IMR-90 (cell line): Measurements from ENCODE around the gene RAD51B. TPM values are rescaled to one million over a fixed set of nuclear protein-coding genes. Genes with fewer than 3 reads are reported as not detected.
A peak's percentile ranks its signal among the peaks of the same experiment; 100 is the strongest.

Experiments
- ATAC-seq: fragments of 200-7000 bp; cut with Tn5 transposase; 2 replicates; pipeline ENCODE4 v1.9.1; 2020; ENCODE audit warnings: low read depth, mild to moderate bottlenecking, moderate library complexity
- BruUV-seq: library from RNA; stranded (reverse); fragments of 400-500 nt; replicated peaks from 2 replicates; lab custom pipeline; 2021; lab: Mats Ljungman, UMichigan
- CTCF ChIA-PET: fragments of 300-600 bp; formaldehyde crosslinking; extraction: SDS; loops from one replicate; lab custom pipeline; 2021; ENCODE audit warnings: antibody characterized with exemption; lab: Yijun Ruan, JAX
- POLR2A ChIA-PET: fragments of 300-600 bp; sonication (Branson Sonifier 250); formaldehyde crosslinking; loops from one replicate; lab custom pipeline; 2022; ENCODE audit warnings: antibody characterized with exemption; ENCODE audit not compliant: unreplicated experiment; lab: Charles Lee
- DNase-seq: peaks from one replicate; pipeline ENCODE4 v3.0.0; 2013
- H2AFZ ChIP-seq: replicated peaks from 2 replicates; pipeline ENCODE3; 2013; ENCODE audit warnings: low read length, mild to moderate bottlenecking; ENCODE audit not compliant: poor library complexity
- H2AK5ac ChIP-seq: 2 replicates; pipeline ENCODE4 v1.6.1; 2013; ENCODE audit warnings: low read depth, low read length, inconsistent platforms
- H2AK9ac ChIP-seq: replicated peaks from 2 replicates; pipeline ENCODE3; 2013; ENCODE audit warnings: mild to moderate bottlenecking, low read depth, low read length, moderate library complexity; ENCODE audit not compliant: poor library complexity
- H2BK120ac ChIP-seq: 2 replicates; pipeline ENCODE4 v1.6.1; 2013; ENCODE audit warnings: low read depth, low read length, inconsistent platforms
- H2BK15ac ChIP-seq: 3 replicates; pipeline ENCODE4 v1.6.1; 2013; ENCODE audit warnings: low read depth, low read length, inconsistent platforms
- H2BK20ac ChIP-seq: 2 replicates; pipeline ENCODE4 v1.6.1; 2013; ENCODE audit warnings: low read depth, mild to moderate bottlenecking, inconsistent platforms, low read length, moderate library complexity
- H2BK5ac ChIP-seq: 2 replicates; pipeline ENCODE4 v1.6.1; 2013; ENCODE audit warnings: mild to moderate bottlenecking, low read depth, low read length, inconsistent platforms; ENCODE audit not compliant: poor library complexity, severe bottlenecking
- H3K14ac ChIP-seq: replicated peaks from 2 replicates; pipeline ENCODE4 v1.6.1; 2013; ENCODE audit warnings: low read depth, low read length, inconsistent platforms
- H3K18ac ChIP-seq: 2 replicates; pipeline ENCODE4 v1.6.1; 2013; ENCODE audit warnings: low read depth, low read length, control low read depth
- H3K23ac ChIP-seq: 2 replicates; pipeline ENCODE4 v1.6.1; 2013; ENCODE audit warnings: low read depth, low read length, inconsistent platforms
- H3K27ac ChIP-seq: 2 replicates; pipeline ENCODE4 v1.5.1; 2013; ENCODE audit warnings: mild to moderate bottlenecking, control low read depth, low read length; ENCODE audit not compliant: insufficient read depth
- H3K27me3 ChIP-seq: 2 replicates; pipeline ENCODE4 v1.6.1; 2013; ENCODE audit warnings: low read length; ENCODE audit not compliant: control insufficient read depth, insufficient read depth
- H3K36me3 ChIP-seq: 2 replicates; pipeline ENCODE4 v1.6.1; 2013; ENCODE audit warnings: low read length, mixed read lengths; ENCODE audit not compliant: control insufficient read depth, insufficient read depth
- H3K4ac ChIP-seq: 2 replicates; pipeline ENCODE4 v1.6.1; 2013; ENCODE audit warnings: low read depth, low read length, inconsistent platforms
- H3K4me1 ChIP-seq: 2 replicates; pipeline ENCODE4 v1.6.1; 2013; ENCODE audit warnings: low read length, mixed read lengths; ENCODE audit not compliant: control insufficient read depth, insufficient read depth
- H3K4me2 ChIP-seq: 2 replicates; pipeline ENCODE4 v1.6.1; 2013; ENCODE audit warnings: low read depth, mild to moderate bottlenecking, control low read depth, low read length, moderate library complexity
- H3K4me3 ChIP-seq: 2 replicates; pipeline ENCODE4 v1.5.1; 2013; ENCODE audit warnings: low read depth, mild to moderate bottlenecking, control low read depth, low read length, moderate library complexity; ENCODE audit not compliant: insufficient read depth
- H3K56ac ChIP-seq: 2 replicates; pipeline ENCODE4 v1.6.1; 2013; ENCODE audit warnings: low read length, inconsistent platforms; ENCODE audit not compliant: insufficient read depth; ENCODE audit errors: extremely low read depth
- H3K79me1 ChIP-seq, 2 experiments: 2 replicates each; pipeline ENCODE4 v1.6.1; 2013; ENCODE audit warnings: low read length in 2 of 2, inconsistent platforms in 1 of 2, low read depth in 1 of 2
- H3K9ac ChIP-seq: 2 replicates; pipeline ENCODE4 v1.6.1; 2013; ENCODE audit warnings: low read depth, low read length, control low read depth
- H3K9me1 ChIP-seq: 2 replicates; pipeline ENCODE4 v1.6.1; 2013; ENCODE audit warnings: low read length, inconsistent platforms; ENCODE audit not compliant: insufficient read depth
- H3K9me3 ChIP-seq: 2 replicates; pipeline ENCODE4 v1.6.1; 2013; ENCODE audit warnings: low read length; ENCODE audit not compliant: control insufficient read depth, insufficient read depth
- H4K20me1 ChIP-seq: 2 replicates; pipeline ENCODE4 v1.6.1; 2013; ENCODE audit warnings: low read length, inconsistent platforms; ENCODE audit not compliant: insufficient read depth
- H4K5ac ChIP-seq: 2 replicates; pipeline ENCODE4 v1.6.1; 2013; ENCODE audit warnings: mild to moderate bottlenecking, low read depth, low read length, control low read depth
- H4K8ac ChIP-seq, 2 experiments: 2 replicates each; pipeline ENCODE4 v1.6.1; 2013; ENCODE audit warnings: low read depth in 2 of 2, low read length in 2 of 2, control low read depth in 1 of 2, inconsistent platforms in 1 of 2
- H4K91ac ChIP-seq: 2 replicates; pipeline ENCODE4 v1.6.1; 2013; ENCODE audit warnings: low read depth, low read length, inconsistent platforms; ENCODE audit not compliant: insufficient read depth
- BHLHE40 ChIP-seq: fragments of 150-350 bp; IDR thresholded peaks from 2 replicates; pipeline ENCODE4 v1.6.1; 2016; ENCODE audit warnings: mild to moderate bottlenecking, low read depth, low read length
- CHD1 ChIP-seq: IDR thresholded peaks from 2 replicates; pipeline ENCODE4 v1.6.1; 2012; ENCODE audit warnings: low read depth, low read length, improper control_type of control experiment
- RAD21 ChIP-seq: IDR thresholded peaks from 2 replicates; pipeline ENCODE4 v1.6.1; 2012; ENCODE audit warnings: low read length, improper control_type of control experiment
- RCOR1 ChIP-seq: IDR thresholded peaks from 2 replicates; pipeline ENCODE4 v1.6.1; 2012; ENCODE audit warnings: mild to moderate bottlenecking, low read length, improper control_type of control experiment; ENCODE audit not compliant: insufficient replicate concordance
- WGBS, 2 experiments: methylation state at CpG; one replicate each; pipeline versions ENCODE4 v1.1.5 to v1.1.7; 2013; ENCODE audit warnings: missing lambda C conversion rate in 2 of 2; ENCODE audit not compliant: insufficient read length in 1 of 2; ENCODE audit errors: extremely low coverage in 2 of 2; 5-methylcytosine and 5-hydroxymethylcytosine counted together
- dilution Hi-C: fragments of 300-500 bp; cut with HindIII; formaldehyde crosslinking; loops from one replicate; pipeline ENCODE4 v1.14.3; 2018; ENCODE audit warnings: low sequenced_read_pairs; ENCODE audit not compliant: unreplicated experiment
- in situ Hi-C: fragments of 300-500 bp; cut with MboI; formaldehyde crosslinking; loops from 3 replicates; pipeline ENCODE4 v1.14.3; 2019; ENCODE audit warnings: low sequenced_read_pairs, inconsistent platforms, mixed read lengths
- intact Hi-C: fragments of 100-400 bp; cut with micrococcal nuclease; formaldehyde crosslinking; loops from 2 replicates; pipeline ENCODE4 v1.10.0; 2022
- polyA plus RNA-seq, 3 experiments: library from polyadenylated mRNA; depleted of rRNA; stranded (reverse); fragments of >200 nt; gene quantifications; 2 replicates each; pipeline ENCODE4 v1.2.3, GENCODE V29; 2012; ENCODE audit warnings: low replicate concordance in 1 of 3
- total RNA-seq: library from RNA; depleted of rRNA; stranded (reverse); fragments of >200 nt; gene quantifications from 2 replicates; pipeline ENCODE4 v1.2.3, GENCODE V29; 2012
- TF ChIP-seq, protein P1 (sequence below): fragments of 150-350 bp; IDR thresholded peaks from 2 replicates; pipeline ENCODE4 v1.6.1; 2016; ENCODE audit warnings: low read depth, mild to moderate bottlenecking, low read length, moderate library complexity, borderline replicate concordance
- TF ChIP-seq, protein P2 (sequence below): fragments of 150-350 bp; IDR thresholded peaks from 2 replicates; pipeline ENCODE4 v1.6.1; 2017; ENCODE audit warnings: mild to moderate bottlenecking, antibody characterized with exemption, low read length, low read depth

Gene RAD51B
- total and polyA plus RNA-seq, 2 of the 4 experiments (the other 2 are of a cell fraction): 5.1 to 18.8 TPM

DNA sequence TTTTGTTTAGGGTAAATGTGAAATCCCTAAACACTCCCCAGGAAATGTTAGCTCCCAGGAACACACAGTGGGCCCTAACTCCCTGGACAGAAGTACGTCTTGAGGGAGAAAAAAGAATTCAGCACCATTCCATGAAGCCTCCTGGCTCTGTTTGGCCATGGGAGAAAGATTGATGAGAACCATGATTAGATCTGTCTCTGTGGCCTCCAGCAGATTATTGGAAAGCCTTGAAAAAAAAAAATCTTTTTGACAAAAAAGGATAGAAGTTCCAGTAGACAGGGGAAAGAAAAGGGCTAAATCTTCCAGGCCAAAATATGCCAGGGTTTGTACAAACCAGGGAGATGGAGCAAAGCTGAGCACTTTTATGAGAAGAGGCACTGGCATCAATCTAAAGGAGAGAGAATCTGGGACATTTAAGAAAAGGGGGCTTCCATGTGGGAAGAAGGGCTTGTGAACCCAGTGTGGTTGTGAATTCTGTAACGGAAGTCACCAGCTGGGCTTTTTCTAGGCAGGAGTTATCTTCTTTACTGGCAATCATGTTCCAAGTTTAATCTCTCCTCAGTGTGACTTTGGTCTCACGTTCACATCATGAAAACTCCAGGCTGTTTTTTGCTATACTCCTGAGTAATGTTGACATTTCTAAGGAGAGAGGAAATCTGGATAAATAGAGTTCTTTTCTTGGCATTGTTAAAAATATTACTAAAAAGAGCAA, 426.7 kb downstream of the RAD51B start (continued):
- TF ChIP-seq, protein P1, sequence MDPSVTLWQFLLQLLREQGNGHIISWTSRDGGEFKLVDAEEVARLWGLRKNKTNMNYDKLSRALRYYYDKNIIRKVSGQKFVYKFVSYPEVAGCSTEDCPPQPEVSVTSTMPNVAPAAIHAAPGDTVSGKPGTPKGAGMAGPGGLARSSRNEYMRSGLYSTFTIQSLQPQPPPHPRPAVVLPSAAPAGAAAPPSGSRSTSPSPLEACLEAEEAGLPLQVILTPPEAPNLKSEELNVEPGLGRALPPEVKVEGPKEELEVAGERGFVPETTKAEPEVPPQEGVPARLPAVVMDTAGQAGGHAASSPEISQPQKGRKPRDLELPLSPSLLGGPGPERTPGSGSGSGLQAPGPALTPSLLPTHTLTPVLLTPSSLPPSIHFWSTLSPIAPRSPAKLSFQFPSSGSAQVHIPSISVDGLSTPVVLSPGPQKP: no peak

DNA sequence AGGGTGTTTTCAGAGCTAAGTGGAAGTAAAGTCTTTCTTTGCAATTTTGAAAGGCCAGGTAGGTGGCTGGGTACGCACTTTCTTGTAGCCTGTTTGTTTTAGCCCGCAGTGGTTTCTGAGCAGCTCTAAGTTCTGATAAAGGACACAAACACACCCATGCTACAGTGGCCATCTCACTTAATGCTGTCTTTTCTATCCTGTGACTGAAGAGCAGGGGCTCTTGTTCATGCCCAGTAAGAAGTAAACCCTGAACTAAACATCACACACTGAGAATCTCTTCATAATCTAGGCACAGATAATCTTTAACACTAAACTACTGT, 427.2 kb downstream of the RAD51B start:
- peak overlapping the region; percentile 70; the same call in 1 of the 2 replicates for H3K23ac ChIP-seq
- ATAC-seq (no peak), DNase-seq (no peak)
- H3K4me1 ChIP-seq: peaks cover 25% of the 10 kb centered on the region
- H4K91ac ChIP-seq: 0 out of 2 replicates have a peak overlapping the region, but pooled peaks have one; percentile 19
- peaks cover 13% of the 10 kb centered on the region for H3K9me1 ChIP-seq
- H3K36me3 ChIP-seq: no peaks in the 10 kb centered on the region
- H3K9me3 ChIP-seq: no peaks in the 10 kb centered on the region
- in situ Hi-C loops (loop anchor here (5.0 kb wide), 1 partner anchor 571 kb away; no protein-coding TSS in a partner anchor), intact Hi-C loops (loop anchor here (5.0 kb wide), 7 partner anchors 146 to 441 kb away; no protein-coding TSS in a partner anchor), dilution Hi-C loops (no loop called here)
- POLR2A ChIA-PET: interaction anchor here (0.9 to 1.0 kb wide), 2 partner anchors 142 to 545 kb away, joined by 3 to 10 read pairs; no protein-coding TSS in a partner anchor
- H2BK20ac ChIP-seq: peak overlapping the region; percentile 67; the same call in 1 of the 2 replicates
- TF ChIP-seq CHD1: no peak
- TF ChIP-seq, protein P1: no peak
- TF ChIP-seq BHLHE40: no peak
- TF ChIP-seq RCOR1: no peak
- TF ChIP-seq RAD21: no peak
- TF ChIP-seq, protein P2, sequence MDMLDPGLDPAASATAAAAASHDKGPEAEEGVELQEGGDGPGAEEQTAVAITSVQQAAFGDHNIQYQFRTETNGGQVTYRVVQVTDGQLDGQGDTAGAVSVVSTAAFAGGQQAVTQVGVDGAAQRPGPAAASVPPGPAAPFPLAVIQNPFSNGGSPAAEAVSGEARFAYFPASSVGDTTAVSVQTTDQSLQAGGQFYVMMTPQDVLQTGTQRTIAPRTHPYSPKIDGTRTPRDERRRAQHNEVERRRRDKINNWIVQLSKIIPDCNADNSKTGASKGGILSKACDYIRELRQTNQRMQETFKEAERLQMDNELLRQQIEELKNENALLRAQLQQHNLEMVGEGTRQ: no peak
- CTCF ChIA-PET: interaction anchor here (0.7 to 0.9 kb wide), 2 partner anchors 303 to 543 kb away, joined by 3 read pairs; no protein-coding TSS in a partner anchor
- H3K56ac ChIP-seq: no peak overlapping the region
- H4K8ac ChIP-seq: peak overlapping the region in 1 of 2 experiments; percentile 67; a peak in 1 of 4 replicates
- peak overlapping the region; percentile 19; the same call in 1 of the 3 replicates for H2BK15ac ChIP-seq
- peaks cover 3 to 13% of the 10 kb centered on the region in 2 experiments; a peak in 2 of 4 replicates for H3K79me1 ChIP-seq
- no TSS peak for BruUV-seq
- peak overlapping the region; percentile 64; the same call in 1 of the 2 replicates for H2BK120ac ChIP-seq
- peak overlapping the region; percentile 44; the same call in 1 of the 2 replicates for H2AK5ac ChIP-seq
- WGBS, 2 experiments: 0% methylated on average over 1 of the region's 2 CpGs; no CpG with 5 or more reads in 1 of the 2 experiments
- H3K4me2 ChIP-seq: no peak overlapping the region
- H2BK5ac ChIP-seq: no peak overlapping the region
- H4K20me1 ChIP-seq: no peaks in the 10 kb centered on the region
- no peak overlapping the region for H2AK9ac ChIP-seq
- H3K4me3 ChIP-seq: no peak overlapping the region
- H3K18ac ChIP-seq: peak overlapping the region; percentile 81; the same call in 1 of the 2 replicates
- no peaks in the 10 kb centered on the region for H3K27me3 ChIP-seq
- peak overlapping the region; percentile 45; the same call in 1 of the 2 replicates for H4K5ac ChIP-seq
- H2AFZ ChIP-seq: no peak overlapping the region
- no peak overlapping the region for H3K9ac ChIP-seq
- H3K27ac ChIP-seq: no peak overlapping the region
- peak overlapping the region; percentile 41; the same call in 1 of the 2 replicates for H3K14ac ChIP-seq
- peak overlapping the region; percentile 63 for H3K4ac ChIP-seq
